Keratinocyte (primary cell): ENCODE data around the gene CFHR4.

Experiments used
- EZH2 ChIP-seq: IDR thresholded peaks from one replicate; pipeline ENCODE4 v1.6.1; 2012; ENCODE audit warnings: inconsistent platforms, mild to moderate bottlenecking, low read length, moderate library complexity
- TF ChIP-seq, protein P1 (sequence below), 3 experiments: IDR thresholded peaks in 1 of 3; conservative IDR thresholded peaks in 1 of 3; optimal IDR thresholded peaks in 1 of 3; 2 replicates in 2 of 3; 3 replicates in 1 of 3; pipeline versions ENCODE3 to v1.5.1; 2011; ENCODE audit warnings: low read length in 3 of 3, mild to moderate bottlenecking in 3 of 3, moderate library complexity in 2 of 3, control low read depth in 1 of 3, inconsistent platforms in 1 of 3; ENCODE audit not compliant: insufficient read depth in 2 of 3; ENCODE audit errors: extremely low read depth in 1 of 3

DNA sequence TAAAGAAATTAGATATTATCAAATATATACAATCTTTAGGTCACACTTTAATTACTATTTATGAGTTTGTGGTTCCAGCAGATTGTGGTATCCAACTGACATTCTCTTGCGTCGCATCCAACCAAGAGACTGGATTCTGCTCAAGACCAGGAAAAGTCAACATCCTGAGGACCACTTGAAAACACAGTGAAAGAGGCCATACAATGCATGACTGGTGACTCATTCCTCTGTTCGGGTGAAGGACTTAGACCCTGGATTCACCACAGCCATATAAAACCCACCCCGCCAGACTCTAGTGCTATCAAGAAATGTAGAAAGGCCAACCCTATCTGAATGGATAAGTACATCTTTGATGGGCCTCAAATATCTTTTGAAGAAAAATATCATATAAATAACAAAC, 14.5 kb upstream of the CFHR4 start:
- TF ChIP-seq, protein P1, sequence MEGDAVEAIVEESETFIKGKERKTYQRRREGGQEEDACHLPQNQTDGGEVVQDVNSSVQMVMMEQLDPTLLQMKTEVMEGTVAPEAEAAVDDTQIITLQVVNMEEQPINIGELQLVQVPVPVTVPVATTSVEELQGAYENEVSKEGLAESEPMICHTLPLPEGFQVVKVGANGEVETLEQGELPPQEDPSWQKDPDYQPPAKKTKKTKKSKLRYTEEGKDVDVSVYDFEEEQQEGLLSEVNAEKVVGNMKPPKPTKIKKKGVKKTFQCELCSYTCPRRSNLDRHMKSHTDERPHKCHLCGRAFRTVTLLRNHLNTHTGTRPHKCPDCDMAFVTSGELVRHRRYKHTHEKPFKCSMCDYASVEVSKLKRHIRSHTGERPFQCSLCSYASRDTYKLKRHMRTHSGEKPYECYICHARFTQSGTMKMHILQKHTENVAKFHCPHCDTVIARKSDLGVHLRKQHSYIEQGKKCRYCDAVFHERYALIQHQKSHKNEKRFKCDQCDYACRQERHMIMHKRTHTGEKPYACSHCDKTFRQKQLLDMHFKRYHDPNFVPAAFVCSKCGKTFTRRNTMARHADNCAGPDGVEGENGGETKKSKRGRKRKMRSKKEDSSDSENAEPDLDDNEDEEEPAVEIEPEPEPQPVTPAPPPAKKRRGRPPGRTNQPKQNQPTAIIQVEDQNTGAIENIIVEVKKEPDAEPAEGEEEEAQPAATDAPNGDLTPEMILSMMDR (optimal IDR thresholded peaks at IDR 0.05 in 1 of 3, IDR thresholded peaks at IDR 0.05 in 1 of 3, conservative IDR thresholded peaks at IDR 0.05 in 1 of 3; ENCODE audit: extremely low read depth in 1 of 3, insufficient read depth in 2 of 3, low read length in 3 of 3) = no peak
- TF ChIP-seq EZH2 = no peak
